CMK (cell line): ENCODE measurements around the gene ADAMTS14.

Experiments
- DNase-seq: peaks from one replicate; pipeline ENCODE4 v3.0.0-alpha.2; 2010; ENCODE audit warnings: low read depth

ADAMTS14 gene

DNA sequence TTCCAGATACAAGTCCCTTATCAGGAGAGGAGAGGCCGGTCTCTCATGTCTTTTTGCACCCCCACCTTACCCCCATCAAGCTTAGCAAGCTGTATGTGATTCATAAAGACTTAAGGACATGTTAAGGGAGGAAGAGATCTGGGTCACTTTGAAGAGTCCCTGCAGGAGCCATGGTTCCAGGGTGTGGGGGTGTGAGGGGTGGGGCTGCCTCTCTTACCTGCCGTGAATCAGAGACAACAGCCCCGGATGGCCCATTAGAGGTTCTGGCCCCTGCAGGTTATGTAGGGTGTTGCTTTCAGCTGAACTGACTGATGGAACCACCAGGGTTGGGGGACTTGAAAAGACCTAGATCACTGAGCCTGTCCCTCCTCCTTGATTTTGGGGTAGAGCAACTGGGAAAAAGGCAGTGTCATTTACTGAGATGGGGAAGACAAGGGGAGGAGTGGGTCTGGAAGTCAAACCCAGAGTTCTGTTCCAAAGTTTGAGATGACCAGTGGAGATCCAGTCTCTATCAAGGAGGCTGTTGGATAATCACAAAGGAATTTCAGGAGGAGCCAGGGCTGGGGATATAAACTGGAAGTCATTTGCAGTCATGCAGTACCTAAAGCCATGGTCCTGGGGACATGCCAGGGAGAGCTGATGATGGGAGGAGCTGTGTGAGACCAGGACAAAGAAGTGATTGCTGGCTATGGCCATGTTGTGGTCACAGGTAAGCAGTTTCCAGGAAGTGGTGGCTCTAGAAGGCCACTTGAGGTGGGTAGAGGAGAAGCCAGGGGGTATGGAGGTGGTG lies 23.1 kb downstream of the ADAMTS14 start:
- no peak for DNase-seq

DNA sequence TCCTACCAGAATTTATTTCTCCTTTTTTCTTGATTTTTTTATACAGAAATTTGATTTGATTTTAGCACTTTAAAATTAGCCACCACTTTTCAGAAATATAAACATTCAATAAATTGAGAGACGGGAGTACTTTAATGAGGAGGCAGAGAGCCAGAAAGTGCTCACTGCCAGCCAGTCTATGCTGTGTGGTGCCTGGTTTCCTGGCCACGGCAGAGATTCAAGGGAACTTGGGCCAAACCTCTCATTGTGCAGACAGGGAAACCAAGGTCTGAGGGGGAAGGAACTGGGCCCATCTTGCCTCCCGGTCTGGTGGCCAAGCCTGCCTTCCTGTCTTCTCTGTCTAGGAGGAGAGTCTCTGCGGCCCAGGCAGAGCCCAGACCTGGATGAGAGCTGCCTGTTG lies 25.9 kb downstream of the ADAMTS14 start:
- DNase-seq = no peak

DNA sequence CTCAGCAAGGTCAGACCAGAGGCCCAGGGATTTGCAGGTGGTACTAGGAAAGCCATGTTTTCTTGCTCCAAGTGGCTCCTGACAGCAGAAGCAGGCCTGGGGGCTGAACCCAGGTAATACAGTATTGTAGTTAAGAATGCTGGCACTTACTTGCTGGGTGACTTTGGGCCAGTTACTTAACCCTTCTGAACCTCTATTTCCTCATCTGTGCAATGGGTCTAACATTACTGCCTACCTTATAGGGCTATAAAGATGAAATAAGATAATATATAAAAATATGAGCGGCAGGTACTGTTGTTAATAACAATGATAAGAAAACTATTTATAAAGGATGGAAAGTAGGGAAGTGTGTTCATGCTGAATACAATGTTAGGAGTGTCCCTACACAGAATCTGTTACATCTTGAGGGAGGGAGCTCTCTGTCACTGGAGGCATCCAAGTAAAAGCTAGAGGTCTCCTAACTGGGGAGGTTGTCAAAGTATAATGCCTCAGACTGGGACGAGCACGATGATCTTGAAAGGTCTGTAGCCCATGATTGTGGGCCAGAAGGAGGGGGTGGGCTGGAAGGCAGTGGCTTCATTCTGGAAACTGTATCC lies 26.9 kb downstream of the ADAMTS14 start:
- no peak for DNase-seq

DNA sequence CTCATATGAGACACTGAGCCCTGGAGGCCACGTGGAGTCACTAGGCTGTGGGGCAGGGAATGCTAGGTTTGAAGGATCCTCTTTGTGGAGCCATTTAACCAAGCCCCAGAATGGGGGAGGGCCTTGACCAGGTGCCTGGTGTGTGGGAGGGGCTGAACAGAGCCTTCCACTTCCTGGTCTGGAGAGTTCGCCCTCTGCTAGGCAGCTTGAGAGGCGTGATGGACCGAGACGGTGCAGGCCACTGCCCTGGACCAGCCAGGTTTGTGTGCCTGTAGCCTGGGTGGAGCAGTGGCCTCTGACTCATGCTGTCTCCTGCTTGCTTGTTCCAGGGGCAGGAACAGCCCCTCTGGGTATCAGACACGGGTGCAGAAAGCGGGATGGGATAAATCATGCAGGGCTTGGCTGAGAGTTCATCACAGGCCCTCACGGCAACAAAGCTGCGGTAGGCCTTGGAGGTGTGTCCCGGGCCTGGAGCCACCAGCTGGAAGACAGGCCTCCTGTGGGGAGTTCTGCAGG lies 27.4 kb downstream of the ADAMTS14 start:
- DNase-seq = no peak

DNA sequence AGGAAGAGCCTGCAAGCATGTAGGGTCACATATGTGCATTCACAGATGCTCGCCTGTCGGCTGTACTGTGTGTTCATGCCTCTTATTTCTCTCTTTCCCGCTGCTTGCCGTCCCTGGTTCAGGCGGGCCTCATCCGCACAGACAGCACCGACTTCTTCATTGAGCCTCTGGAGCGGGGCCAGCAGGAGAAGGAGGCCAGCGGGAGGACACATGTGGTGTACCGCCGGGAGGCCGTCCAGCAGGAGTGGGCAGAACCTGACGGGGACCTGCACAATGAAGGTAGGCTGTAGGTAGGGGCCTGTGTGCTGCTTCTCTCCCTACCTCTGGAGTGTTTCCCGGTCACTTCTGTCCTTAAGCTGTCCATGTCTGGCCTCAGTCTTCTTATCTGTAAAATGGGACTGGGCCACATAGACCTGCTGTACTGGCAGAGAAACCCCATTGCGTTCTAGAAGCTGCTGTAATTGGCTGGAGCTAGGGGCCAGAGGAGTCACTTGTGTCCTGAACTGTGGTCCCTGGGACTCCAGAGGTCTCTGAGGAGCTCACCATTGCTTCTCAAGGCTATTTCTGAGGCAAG lies 30.0 kb downstream of the ADAMTS14 start:
- DNase-seq = no peak

DNA sequence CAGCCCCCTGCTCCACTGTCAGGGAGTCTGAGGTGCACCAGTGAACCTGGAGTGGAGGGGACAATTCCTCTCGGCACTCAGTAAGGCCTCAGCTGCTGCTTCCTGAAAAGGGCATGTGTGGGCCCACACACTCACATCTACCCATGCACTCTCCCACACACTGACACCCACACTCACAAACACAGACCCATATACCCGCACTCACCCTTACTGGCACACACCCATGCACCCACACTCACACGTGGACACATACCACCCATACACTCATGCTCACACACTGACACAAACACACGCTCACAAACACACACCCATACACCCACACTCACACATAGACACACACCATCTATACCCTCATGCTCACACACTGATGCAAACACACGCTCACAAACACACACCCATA lies 31.9 kb downstream of the ADAMTS14 start:
- no peak for DNase-seq

DNA sequence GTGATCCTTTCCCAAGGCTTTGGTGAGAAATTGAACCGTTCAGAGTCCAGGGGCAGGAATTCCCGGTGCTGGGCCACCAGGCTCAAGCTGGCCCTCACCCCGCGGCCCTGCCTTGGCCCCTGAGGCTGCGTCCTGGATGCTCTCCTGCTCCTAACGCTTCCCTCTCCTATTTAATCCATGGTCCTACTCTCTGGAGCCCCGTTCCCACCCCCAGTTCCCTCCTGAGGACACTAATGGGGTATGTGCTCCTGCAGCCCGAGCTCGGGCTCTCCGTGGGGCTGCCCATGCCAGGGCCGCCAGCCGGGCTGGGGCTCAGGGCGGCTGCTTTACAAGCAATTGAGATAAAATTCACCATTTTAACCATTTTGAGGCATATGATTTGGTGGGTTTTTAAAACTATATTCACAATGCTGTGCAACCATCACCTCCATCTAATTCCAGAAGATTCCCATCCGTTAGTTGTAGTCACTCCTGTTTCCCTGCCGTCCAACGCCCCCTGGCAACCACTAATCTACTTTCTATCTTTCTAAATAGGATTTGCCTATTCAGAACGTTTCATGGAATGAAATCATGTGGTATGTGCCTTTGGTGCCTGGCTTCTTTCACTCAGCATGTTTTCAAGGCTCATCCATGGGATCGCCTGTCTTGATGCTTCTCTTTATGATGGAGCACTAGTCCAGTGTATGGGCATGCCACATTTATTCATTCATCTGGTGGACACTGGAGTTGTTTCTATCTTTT lies 33.0 kb downstream of the ADAMTS14 start:
- no peak for DNase-seq

DNA sequence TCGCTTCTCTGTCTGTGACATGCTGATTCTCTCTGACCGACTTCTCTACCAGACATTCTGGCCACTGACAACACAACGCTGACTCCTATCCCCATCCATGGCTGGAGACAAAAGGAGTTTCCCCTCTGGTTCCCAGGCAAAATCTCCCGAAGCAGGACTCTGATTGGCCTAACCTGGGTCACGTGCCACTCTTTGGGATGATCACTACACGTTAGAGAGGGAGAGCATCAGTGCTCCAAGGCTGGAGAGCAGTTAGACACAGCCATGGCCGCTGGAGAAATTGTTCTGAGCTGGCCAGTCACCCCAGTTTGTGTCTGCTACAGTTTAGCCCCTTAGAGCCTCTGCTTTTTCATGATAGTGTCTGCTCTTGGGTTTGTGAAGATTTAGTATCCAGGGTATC lies 38.9 kb downstream of the ADAMTS14 start:
- no peak for DNase-seq

DNA sequence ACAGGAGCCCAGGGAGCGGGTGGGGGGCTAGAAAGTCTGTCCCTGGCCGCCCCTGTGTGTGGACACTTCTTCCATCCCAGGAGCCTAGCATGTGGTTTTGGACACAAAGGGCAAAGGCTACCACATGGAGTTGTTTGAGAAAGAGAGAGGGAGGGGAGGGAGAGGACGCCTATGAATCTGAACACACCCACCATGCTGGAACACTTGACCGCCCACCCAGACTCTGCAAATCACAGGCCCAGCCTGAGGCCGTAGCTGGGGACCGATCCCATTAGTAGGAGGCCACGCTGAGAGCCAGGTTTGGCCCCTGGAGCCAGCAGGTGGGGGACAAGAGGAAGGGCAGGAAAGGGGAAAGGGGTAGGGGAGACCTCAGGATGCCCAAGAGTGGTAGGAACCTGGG lies 39.6 kb downstream of the ADAMTS14 start:
- DNase-seq = no peak

DNA sequence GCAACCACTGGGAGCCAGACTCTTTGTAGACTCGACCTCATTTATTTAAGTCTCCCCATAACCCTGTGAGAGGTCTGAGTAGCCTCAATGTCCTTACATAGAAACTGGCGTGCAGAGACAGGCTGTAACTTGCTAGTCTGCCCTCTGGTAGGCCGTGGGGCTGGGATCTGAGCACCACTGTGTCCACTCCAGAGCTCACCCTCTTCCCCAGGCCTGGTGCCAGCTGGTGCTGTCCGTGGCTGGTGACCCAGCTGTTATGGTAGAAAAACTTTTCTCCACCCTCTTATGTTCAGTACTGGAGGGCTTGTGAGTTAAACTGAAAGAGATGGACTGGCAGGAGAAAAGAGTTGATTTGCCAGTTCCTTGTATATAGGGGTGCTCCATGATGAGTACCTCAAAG lies 41.9 kb downstream of the ADAMTS14 start:
- no peak for DNase-seq

DNA sequence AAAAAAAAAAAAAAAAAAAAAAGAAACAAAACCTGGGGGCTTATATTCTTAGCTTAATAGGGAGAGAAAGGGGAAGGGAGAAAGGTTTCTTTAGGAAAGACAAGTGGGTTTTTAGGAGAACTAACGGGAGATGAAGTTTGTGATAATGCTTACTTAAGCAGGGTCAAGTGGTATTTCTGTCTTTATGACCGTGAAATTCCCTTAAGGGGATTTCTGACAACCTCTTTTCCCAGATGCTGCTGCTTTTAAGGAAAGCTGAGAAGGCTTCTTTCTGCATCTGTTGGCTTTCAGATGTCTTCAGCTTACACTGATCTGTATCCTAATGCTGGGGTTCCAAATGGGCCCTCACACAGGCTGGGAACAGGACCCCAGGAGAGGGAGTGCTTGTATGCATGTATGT lies 42.6 kb downstream of the ADAMTS14 start:
- DNase-seq = no peak

DNA sequence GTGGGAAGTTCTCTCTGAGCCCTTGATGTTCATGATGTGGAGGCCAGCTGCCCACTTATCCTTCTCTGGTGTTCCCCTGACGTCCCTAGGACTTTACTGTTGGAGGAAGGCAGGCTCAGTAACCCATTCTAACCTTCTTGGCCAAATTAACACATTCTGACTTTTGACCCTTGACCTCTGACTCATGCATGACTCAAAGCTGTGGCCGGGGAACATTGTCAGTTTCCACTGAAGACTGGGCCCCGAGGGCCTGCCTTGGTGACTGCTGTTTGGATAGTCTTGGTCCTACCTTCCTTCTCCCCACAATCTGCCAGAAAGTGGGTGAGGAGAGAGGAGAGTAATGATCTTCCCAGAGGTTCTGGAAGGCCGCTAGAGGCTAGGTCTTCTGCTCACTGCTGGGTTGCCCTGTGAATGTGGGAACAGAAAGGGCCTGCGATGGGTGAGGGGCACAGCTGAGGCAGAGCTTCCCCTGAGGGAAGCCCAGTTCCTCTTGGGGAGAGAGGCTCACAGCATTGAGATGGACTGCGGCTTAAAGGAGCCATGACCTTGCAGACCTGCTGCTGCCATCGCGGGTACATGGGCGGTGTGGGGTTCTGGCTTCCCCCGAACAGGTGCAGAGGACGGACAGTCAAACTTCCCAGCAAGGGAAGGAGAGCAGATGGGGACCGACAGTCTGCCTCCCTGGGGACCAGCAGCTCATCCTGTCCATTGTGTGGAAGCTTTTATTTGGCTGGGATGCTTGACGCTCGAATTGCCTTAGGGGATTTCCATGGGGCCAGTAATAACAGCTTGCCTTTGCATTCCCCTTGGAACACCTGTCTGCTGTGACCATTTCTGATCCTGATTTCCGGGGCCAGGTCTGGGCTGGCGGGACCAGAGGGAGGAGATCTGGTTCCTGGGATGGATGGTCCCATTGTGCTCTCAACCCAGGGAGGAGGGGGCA lies 43.8 kb downstream of the ADAMTS14 start:
- DNase-seq = no peak

DNA sequence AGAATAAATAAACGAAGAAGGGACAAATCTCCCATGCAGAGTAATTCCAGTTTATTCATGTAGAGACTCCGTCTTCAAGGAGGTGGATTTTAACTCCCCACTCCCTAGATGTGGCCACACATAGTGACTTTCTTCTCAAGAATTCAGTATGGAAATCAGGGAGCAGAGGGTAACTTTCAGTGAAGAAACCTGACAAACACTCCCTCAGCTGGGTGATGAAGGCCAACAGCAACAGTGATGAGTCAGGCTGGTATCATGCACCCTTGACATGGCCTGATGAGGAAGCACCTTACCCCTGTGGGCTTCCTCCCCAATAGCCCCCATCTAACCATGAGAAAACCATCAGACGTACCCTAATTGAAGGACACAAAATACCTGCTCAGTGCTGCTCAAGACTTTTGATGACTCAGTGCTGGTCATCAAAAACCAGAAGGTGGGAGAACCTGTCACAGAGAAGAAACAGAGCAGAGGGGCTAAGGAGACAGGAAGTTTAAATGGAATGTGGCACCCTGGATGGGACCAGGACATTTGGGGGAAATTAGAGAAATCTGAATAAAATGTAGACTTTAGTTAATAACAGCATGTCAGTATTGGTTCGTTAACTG lies 50.6 kb downstream of the ADAMTS14 start:
- DNase-seq = no peak

DNA sequence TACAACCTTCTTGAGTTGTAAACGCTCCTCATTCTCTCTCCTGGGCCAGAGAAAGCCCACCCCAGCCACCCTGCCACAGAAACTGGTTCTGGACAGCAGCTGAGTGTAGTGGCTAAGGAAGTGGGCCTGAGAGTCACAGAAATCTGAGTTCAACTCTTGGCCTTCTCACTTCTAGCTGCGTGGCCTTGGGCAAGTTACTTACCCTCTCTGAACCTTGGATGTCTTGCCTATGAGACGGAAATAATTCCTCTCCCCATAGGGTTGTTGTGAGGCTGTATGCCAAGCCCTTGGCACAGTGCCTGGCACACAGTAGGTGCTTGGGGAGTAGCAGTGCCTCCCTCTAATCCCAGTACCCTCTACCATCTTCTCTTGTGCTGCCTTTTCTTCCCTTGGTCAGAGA lies 51.5 kb downstream of the ADAMTS14 start:
- no peak for DNase-seq

DNA sequence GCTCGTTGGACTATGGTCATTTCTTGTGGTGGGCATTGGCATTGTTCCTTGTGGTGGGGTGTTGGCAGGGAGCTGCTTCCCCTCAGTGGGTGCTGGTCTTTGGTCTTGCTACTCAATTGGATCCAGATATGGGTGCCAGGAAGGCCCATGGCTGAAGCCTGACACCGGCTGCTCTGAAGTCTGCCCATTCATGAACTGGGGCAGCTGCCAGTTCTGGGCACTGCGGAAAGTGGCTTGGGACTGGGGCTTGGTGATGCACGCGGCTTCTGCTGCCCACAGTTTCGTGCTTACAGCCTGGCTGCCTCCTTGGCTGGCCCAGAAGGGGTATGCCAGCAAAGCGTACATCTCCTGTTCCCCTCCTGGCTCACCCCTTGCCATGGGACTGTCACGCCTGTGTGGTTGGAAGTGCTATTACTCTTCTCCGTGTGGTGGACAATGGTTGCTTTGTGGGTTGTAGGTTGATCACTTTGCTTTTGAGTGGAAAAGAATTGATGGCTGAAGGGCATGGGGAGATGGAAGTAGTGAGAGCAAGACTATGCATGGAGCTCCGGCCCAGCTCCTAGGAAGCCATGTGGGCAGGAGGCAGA lies 54.7 kb downstream of the ADAMTS14 start:
- DNase-seq = no peak

DNA sequence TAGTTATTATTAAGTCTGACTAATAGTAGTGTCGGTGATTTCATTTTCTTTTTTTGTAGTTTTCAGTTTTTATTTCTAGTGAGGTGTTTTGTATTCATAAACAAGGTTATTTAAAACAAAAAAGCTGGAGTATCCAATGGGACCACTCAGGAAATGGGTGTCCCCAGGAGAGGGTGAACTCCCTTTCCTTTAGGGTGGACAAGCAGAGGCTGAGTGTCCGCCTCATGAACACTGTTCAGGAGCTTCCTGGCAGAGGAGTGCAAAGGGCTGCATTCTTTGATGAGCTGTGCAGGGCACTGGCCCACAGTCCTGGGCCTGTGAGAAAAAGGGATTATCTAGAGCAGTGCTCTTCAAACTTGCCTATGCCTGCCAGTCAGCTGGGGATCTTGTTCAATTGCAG lies 56.0 kb downstream of the ADAMTS14 start:
- no peak for DNase-seq

DNA sequence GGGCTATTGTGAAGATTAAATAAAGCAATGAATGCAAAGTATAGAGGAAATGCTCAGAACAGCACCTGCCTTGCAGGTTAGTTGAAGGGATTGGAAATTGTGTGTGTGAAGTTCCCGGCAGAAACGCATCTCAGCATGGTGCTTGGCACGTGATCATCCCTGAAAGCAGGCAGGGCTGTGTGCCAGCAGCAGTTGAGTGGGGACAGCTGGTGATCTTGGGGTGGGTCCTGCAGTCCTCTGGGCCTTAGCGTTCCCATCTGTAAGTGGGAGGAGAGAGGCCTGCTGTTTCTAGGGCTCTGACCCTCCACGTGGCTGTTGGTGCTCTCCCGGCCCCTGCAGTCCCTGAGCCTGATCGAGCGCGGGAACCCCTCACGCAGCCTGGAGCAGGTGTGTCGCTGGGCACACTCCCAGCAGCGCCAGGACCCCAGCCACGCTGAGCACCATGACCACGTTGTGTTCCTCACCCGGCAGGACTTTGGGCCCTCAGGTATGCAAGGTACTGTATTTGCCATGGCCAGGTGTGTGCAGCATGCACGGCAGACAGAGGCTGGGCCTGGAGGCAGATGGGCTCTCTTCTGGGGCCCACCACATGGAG lies 57.6 kb downstream of the ADAMTS14 start:
- DNase-seq = no peak

DNA sequence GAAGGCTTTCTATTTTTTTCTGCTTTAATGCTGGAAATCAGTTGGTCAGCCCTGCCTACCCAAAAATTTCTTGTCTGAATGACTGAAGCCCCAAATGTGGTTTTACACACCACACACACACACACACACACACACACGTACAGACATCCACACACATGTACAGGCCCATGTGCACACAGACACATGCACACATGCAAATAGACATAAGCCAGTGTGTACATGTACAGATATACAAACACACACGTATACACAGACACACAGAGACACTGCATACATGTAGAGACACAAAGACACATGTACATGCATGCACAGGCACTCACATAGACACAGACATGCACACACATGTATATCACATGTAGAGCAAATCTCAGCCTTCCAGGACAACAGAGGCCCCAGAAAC lies 58.6 kb downstream of the ADAMTS14 start:
- DNase-seq = no peak

DNA sequence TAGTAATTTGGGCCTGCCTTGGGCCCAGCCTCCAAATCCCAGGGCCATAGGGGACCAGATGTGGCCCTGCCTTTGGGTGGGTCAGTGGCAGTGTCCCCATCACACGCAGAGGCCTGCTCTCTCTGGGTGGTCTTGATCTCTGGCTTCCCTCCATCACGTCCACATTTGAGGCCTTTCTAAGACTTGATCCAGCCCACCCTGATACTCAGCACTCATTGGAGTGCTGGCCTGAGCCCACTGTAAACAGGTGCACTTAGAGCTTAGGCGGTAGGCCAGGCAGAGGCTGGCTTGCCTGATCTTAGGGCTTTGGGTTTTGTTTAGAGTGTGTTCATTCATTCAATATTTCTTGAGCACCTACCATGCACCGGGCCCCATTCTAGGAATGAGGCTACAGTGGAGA lies 60.3 kb downstream of the ADAMTS14 start:
- no peak for DNase-seq

DNA sequence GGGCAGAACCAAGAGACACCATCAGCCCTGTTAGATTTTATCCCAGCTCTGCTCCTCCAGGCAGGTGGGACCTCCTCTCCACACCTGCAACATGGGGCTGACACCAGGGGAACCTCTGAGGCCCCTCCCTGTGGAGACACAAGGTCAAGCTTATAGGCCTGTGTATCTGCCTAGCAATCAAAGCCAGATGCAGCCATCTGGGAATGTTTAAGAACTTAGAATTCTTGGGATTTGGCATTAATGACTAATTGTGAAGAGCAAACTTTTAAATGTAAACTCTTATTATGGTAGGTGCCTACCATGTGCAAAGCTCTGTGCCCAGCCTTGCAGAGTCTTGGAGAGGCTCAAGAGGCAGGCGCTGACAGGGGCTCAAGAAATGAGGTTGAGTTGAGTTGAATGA lies 60.7 kb downstream of the ADAMTS14 start:
- no peak for DNase-seq
